Tibial nerve (tissue), 4 donors: ENCODE data around the gene SANBR. TPM values are rescaled to one million over a fixed set of nuclear protein-coding genes. Genes with fewer than 3 reads are reported as not detected.
A peak's percentile ranks its signal among the peaks of the same experiment; 100 is the strongest.
"Not testable (repeated sequence)": the region's sequence is repeated elsewhere in the genome, so short reads cannot be mapped to it uniquely, and the experiment has no call there.

Experiments used
- DNase-seq, 2 donors: peaks; one replicate each; pipeline ENCODE4 v3.0.0-alpha.2; 2019; ENCODE audit warnings: low spot score in 2 of 2
- H3K27ac ChIP-seq, 4 donors: fragments of 200-600 bp; sonication (generic) in 3 of 4; one replicate each; pipeline ENCODE4 v1.5.1; 2017 to 2019; ENCODE audit warnings: mild to moderate bottlenecking in 1 of 4
- H3K27me3 ChIP-seq, 2 donors: fragments of 200-600 bp; sonication (generic) in 1 of 2; one replicate each; pipeline versions ENCODE4 v1.5.1 to v1.6.0; 2017 to 2019
- H3K36me3 ChIP-seq, 3 donors: fragments of 200-600 bp; sonication (generic); one replicate each; pipeline ENCODE4 v1.5.1; 2018 to 2019
- H3K4me1 ChIP-seq, 4 donors: fragments of 200-600 bp; sonication (generic) in 3 of 4; one replicate each; pipeline ENCODE4 v1.5.1; 2017 to 2019
- H3K4me3 ChIP-seq, 4 donors: fragments of 200-600 bp; sonication (generic) in 3 of 4; one replicate each; pipeline ENCODE4 v1.5.1; 2017 to 2019; ENCODE audit warnings: mild to moderate bottlenecking in 1 of 4, moderate library complexity in 1 of 4
- H3K9me3 ChIP-seq, 4 donors: fragments of 200-600 bp; sonication (generic) in 3 of 4; one replicate each; pipeline ENCODE4 v1.5.1; 2017 to 2019
- EP300 ChIP-seq, 2 donors: sonication (generic); formaldehyde crosslinking; IDR thresholded peaks; one replicate each; pipeline ENCODE4 v1.6.1; 2017; ENCODE audit warnings: antibody characterized with exemption in 2 of 2, mild to moderate bottlenecking in 1 of 2
- POLR2A ChIP-seq, 2 donors: fragments of 450-650 bp; IDR thresholded peaks; one replicate each; pipeline ENCODE4 v1.6.1; 2017; ENCODE audit warnings: antibody characterized with exemption in 2 of 2, mild to moderate bottlenecking in 2 of 2, moderate library complexity in 2 of 2
- WGBS, 2 donors: methylation state at CpG; one replicate each; pipeline ENCODE4 v1.1.5; 2018; 5-methylcytosine and 5-hydroxymethylcytosine counted together
- total RNA-seq, 4 donors: library from RNA; depleted of rRNA; stranded (reverse); fragments of >200 nt; gene quantifications; one replicate each; pipeline ENCODE4 v1.1.0, GENCODE V29; 2016
- TF ChIP-seq, protein P1 (sequence below), 5 experiments: fragments of 200-600 bp in 3 of 5; fragments of 450-650 bp in 2 of 5; sonication (generic) in 3 of 5; IDR thresholded peaks; one replicate each; pipeline ENCODE4 v1.5.1; 2016 to 2019; ENCODE audit warnings: antibody characterized with exemption in 5 of 5, mild to moderate bottlenecking in 3 of 5, moderate library complexity in 2 of 5

Gene SANBR
- total RNA-seq, 4 donors from 2014 or later = 5.3 to 18.2 (median 14.5) TPM

DNA sequence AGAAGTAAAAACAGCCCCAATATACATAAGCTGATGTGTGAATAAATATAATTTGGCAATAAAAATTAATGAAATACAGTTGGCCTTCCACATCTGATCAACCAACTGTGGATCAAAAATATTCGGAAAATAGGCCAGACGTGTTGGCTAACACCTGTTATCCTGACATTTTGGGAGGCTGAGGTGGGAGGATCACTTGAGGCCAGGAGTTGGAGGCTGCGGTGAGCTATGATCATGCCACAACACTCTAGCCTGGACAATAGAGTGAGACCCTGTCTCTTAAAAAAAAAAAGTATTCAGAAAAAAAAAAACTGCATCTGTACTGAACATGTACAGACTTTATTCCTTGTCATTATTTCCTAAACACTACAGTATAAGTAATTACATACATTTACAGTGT, 36.1 kb upstream of the SANBR start:
- Histone ChIP-seq H3K4me1 (no peaks in the 10 kb centered on the region), H3K27me3 (no peaks in the 10 kb centered on the region), H3K27ac (no peak overlapping the region), H3K4me3 (no peak overlapping the region), H3K36me3 (peaks cover 0 to 43% (median 11%) of the 10 kb centered on the region in 3 donors), H3K9me3 (no peaks in the 10 kb centered on the region)
- no peak for DNase-seq
- no peak for TF ChIP-seq EP300 (IDR thresholded peaks at IDR 0.05)
- no peak for TF ChIP-seq POLR2A (IDR thresholded peaks at IDR 0.05)
- TF ChIP-seq, protein P1, sequence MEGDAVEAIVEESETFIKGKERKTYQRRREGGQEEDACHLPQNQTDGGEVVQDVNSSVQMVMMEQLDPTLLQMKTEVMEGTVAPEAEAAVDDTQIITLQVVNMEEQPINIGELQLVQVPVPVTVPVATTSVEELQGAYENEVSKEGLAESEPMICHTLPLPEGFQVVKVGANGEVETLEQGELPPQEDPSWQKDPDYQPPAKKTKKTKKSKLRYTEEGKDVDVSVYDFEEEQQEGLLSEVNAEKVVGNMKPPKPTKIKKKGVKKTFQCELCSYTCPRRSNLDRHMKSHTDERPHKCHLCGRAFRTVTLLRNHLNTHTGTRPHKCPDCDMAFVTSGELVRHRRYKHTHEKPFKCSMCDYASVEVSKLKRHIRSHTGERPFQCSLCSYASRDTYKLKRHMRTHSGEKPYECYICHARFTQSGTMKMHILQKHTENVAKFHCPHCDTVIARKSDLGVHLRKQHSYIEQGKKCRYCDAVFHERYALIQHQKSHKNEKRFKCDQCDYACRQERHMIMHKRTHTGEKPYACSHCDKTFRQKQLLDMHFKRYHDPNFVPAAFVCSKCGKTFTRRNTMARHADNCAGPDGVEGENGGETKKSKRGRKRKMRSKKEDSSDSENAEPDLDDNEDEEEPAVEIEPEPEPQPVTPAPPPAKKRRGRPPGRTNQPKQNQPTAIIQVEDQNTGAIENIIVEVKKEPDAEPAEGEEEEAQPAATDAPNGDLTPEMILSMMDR (IDR thresholded peaks at IDR 0.05) = no peak
- 95 to 96% methylated on average over 3 of the region's 3 CpGs for WGBS, 2 donors

DNA sequence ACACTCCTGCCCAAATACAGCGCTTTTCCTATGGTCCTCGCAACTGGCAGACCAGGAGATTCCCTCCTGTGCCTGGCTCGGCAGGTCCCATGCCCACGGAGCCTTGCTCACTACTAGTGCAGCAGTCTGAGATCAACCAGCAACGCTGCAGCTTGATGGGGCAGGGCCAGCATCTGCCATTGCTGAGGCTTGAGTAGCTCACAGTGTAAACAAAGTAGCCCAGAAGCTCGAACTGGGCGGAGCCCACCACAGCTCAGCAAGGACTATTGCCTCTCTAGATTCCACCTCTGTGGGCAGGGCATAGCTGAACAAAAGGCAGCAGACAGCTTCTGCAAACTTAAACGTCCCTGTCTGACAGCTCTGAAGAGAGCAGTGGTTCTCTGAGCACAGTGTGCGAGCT, 31.1 kb upstream of the SANBR start:
- not testable (repeated sequence) for H3K9me3 ChIP-seq, H3K4me3 ChIP-seq, H3K4me1 ChIP-seq, H3K27ac ChIP-seq, DNase-seq, H3K27me3 ChIP-seq
- WGBS, 2 donors = 96 to 97% methylated on average over 9 of the region's 9 CpGs
- H3K36me3 ChIP-seq = peaks cover 4 to 48% (median 11%) of the 10 kb centered on the region in 3 donors

DNA sequence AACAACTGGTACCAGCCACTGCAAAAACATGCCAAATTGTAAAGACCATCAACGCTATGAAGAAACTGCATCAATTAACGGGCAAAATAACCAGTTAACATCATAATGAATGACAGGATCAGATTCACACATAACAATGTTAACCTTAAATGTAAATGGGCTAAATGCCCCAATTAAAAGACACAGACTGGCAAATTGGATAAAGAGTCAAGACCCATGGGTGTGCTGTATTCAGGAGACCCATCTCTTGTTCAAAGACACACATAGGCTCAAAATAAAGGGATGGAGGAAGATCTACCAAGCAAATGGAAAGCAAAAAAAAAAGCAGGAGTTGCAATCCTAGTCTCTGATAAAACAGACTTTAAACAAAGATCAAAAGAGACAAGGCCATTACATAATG, 29.0 kb upstream of the SANBR start:
- not testable (repeated sequence) for H3K4me3 ChIP-seq, H3K27ac ChIP-seq
- 93 to 99% methylated on average over 2 of the region's 2 CpGs for WGBS, 2 donors

DNA sequence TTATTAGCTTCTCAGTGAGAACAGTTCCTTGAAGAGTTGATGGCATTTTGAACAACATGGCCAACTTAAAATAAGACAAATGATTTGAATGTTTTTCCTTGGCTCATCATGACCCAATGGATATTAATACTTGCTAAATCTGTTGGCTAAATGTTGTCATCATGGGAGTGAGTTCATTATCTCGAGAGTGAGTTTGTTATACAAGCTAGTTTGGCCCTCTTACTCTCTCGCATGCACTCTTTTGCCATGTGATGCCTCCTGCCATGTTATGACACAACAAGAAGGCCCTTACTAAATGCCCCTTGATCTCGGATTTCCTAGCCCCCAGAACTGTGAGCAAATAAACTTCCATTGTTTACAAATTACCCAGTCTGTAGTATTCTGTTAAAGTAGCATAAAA, 22.9 kb upstream of the SANBR start:
- no peak overlapping the region for H3K27ac ChIP-seq
- WGBS, 2 donors = 80 to 84% methylated on average over 3 of the region's 3 CpGs
- TF ChIP-seq, protein P1 (IDR thresholded peaks at IDR 0.05) = no peak
- H3K27me3 ChIP-seq = no peaks in the 10 kb centered on the region
- H3K9me3 ChIP-seq = peaks cover 0 to 2% (median 0%) of the 10 kb centered on the region in 4 donors
- peaks cover 0 to 31% (median 4%) of the 10 kb centered on the region in 4 donors for H3K4me1 ChIP-seq
- no peak for DNase-seq
- peaks cover 0 to 7% (median 0%) of the 10 kb centered on the region in 3 donors for H3K36me3 ChIP-seq
- no peak overlapping the region for H3K4me3 ChIP-seq

More for the DNA sequence above, 29.0 kb upstream of the SANBR start:
- H3K4me1 ChIP-seq, DNase-seq, H3K27me3 ChIP-seq, H3K9me3 ChIP-seq: not testable (repeated sequence)
- peaks cover 4 to 39% (median 9%) of the 10 kb centered on the region in 3 donors for H3K36me3 ChIP-seq

DNA sequence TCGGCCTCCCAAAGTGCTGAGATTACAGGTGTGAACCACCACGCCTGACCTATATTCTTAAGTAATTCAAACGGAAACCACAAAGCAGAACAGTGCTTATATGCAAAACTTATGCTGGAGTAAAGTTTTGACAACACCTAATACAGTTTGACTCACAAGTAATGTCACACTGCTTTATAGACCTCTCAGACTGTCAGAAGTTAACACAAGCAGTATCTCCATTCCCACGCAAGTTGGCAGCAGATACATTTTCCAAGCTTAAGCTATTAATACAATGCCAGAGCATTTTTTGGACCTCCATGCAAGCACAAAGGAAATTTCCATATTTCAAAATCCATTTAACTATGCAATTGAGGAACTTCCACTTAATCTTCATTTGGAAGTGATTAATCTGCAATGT, 21.0 kb upstream of the SANBR start:
- Histone ChIP-seq H3K4me3 (no peak overlapping the region), H3K9me3 (peaks cover 0 to 2% (median 0%) of the 10 kb centered on the region in 4 donors), H3K27me3 (no peaks in the 10 kb centered on the region), H3K36me3 (peaks cover 0 to 21% (median 3%) of the 10 kb centered on the region in 3 donors), H3K27ac (no peak overlapping the region), H3K4me1 (peaks cover 0 to 31% (median 4%) of the 10 kb centered on the region in 4 donors)
- WGBS, 2 donors = 75 to 79% methylated on average over 4 of the region's 4 CpGs
- DNase-seq = no peak
- no peak for TF ChIP-seq POLR2A (IDR thresholded peaks at IDR 0.05)
- no peak for TF ChIP-seq EP300 (IDR thresholded peaks at IDR 0.05)
- TF ChIP-seq, protein P1 (IDR thresholded peaks at IDR 0.05) = no peak

DNA sequence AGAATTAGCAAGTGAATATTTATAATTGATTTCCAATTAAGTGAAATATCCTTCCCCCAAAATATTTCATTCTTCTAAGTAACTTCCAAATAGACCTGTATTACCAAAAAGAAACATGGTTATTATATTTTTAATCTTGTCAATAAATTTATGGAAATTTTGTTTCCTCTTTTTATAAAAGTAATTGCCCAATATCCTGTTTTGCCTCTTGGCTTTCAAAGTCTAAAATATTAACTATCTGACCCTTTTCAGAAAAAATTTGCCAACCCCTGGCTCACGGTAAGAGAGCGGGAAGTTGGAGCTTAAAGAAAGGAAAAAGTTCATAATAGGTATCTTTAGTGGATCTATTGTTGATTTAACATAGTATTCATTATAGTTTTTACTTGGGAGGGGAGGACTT, 20.4 kb upstream of the SANBR start:
- no peak for DNase-seq
- Histone ChIP-seq H3K27me3 (no peaks in the 10 kb centered on the region), H3K36me3 (peaks cover 0 to 27% (median 3%) of the 10 kb centered on the region in 3 donors), H3K9me3 (peaks cover 0 to 2% (median 0%) of the 10 kb centered on the region in 4 donors), H3K4me1 (peaks cover 0 to 31% (median 4%) of the 10 kb centered on the region in 4 donors), H3K4me3 (no peak overlapping the region), H3K27ac (peak overlapping the region in 1 of 4 donors; percentile 1)
- 67 to 72% methylated on average over 2 of the region's 2 CpGs for WGBS, 2 donors
- TF ChIP-seq, protein P1 (IDR thresholded peaks at IDR 0.05) = no peak
- TF ChIP-seq EP300 (IDR thresholded peaks at IDR 0.05) (no peak), POLR2A (IDR thresholded peaks at IDR 0.05) (no peak)
